Measurements from ENCODE around the gene GRM2. TPM values are rescaled to one million over a fixed set of nuclear protein-coding genes. Genes with fewer than 3 reads are reported as not detected.
A peak's percentile ranks its signal among the peaks of the same experiment; 100 is the strongest.

Gene GRM2
- total and polyA plus RNA-seq, 2 donors (not counting 1 experiment from before 2014, with no cell fraction given) = under 0.01 to 0.06 TPM

GRCh38 chr3:51686512-51687215 lies 20.2 kb upstream of the GRM2 start:
- H3K9me3 ChIP-seq (ENCODE audit: control insufficient read depth, insufficient read depth, low read depth, low read length) = no peaks in the 10 kb centered on the region
- TF ChIP-seq EZH2 (IDR thresholded peaks at IDR 0.05; ENCODE audit: low read length, missing control alignments) (no peak), CTCF (conservative IDR thresholded peaks at IDR 0.05 in 1 of 2, IDR thresholded peaks at IDR 0.05 in 1 of 2; ENCODE audit: low read depth in 1 of 2, low read length in 2 of 2) (no peak)
- no peak overlapping the region for H3K4me2 ChIP-seq (ENCODE audit: extremely low read depth, insufficient read depth, low read length)
- no peaks in the 10 kb centered on the region for H4K20me1 ChIP-seq (ENCODE audit: control insufficient read depth, extremely low read depth, insufficient read depth, low read length)
- no peaks in the 10 kb centered on the region for H3K27me3 ChIP-seq (ENCODE audit: control insufficient read depth, insufficient read depth, low read length)
- H3K4me1 ChIP-seq (ENCODE audit: control insufficient read depth, extremely low read depth, insufficient read depth, low read length) = no peaks in the 10 kb centered on the region
- H3K9ac ChIP-seq (ENCODE audit: insufficient read depth, low read length) = no peak overlapping the region
- no peaks in the 10 kb centered on the region for H3K79me2 ChIP-seq (ENCODE audit: control insufficient read depth, insufficient read depth, low read length)
- DNase-seq (ENCODE audit: low read depth in 2 of 2) = peak in 1 of 2 donors; percentile 47
- H2AFZ ChIP-seq (ENCODE audit: low read length) = no peak overlapping the region
- H3K36me3 ChIP-seq (ENCODE audit: control insufficient read depth, insufficient read depth, low read length) = peaks cover 7% of the 10 kb centered on the region
- H3K4me3 ChIP-seq (replicated peaks in 1 of 4; ENCODE audit: control extremely low read depth in 1 of 4, insufficient read depth in 1 of 4, low read depth in 3 of 4, low read length in 4 of 4) = no peak overlapping the region
- H3K27ac ChIP-seq (ENCODE audit: insufficient read depth, low read length) = no peak overlapping the region

GRCh38 chr3:51687431-51688205 lies 19.2 kb upstream of the GRM2 start:
- peaks cover 9% of the 10 kb centered on the region for H3K36me3 ChIP-seq (ENCODE audit: control insufficient read depth, insufficient read depth, low read length)

More at GRCh38 chr3:51687431-51688205, 19.2 kb upstream of the GRM2 start:
- Histone ChIP-seq H3K27me3 (ENCODE audit: control insufficient read depth, insufficient read depth, low read length) (no peaks in the 10 kb centered on the region), H3K9me3 (ENCODE audit: control insufficient read depth, insufficient read depth, low read depth, low read length) (no peaks in the 10 kb centered on the region), H3K27ac (ENCODE audit: insufficient read depth, low read length) (no peak overlapping the region), H3K9ac (ENCODE audit: insufficient read depth, low read length) (no peak overlapping the region), H4K20me1 (ENCODE audit: control insufficient read depth, extremely low read depth, insufficient read depth, low read length) (no peaks in the 10 kb centered on the region), H3K4me1 (ENCODE audit: control insufficient read depth, extremely low read depth, insufficient read depth, low read length) (no peaks in the 10 kb centered on the region), H3K79me2 (ENCODE audit: control insufficient read depth, insufficient read depth, low read length) (no peaks in the 10 kb centered on the region), H2AFZ (ENCODE audit: low read length) (no peak overlapping the region), H3K4me3 (replicated peaks in 1 of 4; ENCODE audit: control extremely low read depth in 1 of 4, insufficient read depth in 1 of 4, low read depth in 3 of 4, low read length in 4 of 4) (no peak overlapping the region), H3K4me2 (ENCODE audit: extremely low read depth, insufficient read depth, low read length) (no peak overlapping the region)
- no peak for TF ChIP-seq CTCF (conservative IDR thresholded peaks at IDR 0.05 in 1 of 2, IDR thresholded peaks at IDR 0.05 in 1 of 2; ENCODE audit: low read depth in 1 of 2, low read length in 2 of 2)
- no peak for TF ChIP-seq EZH2 (IDR thresholded peaks at IDR 0.05; ENCODE audit: low read length, missing control alignments)
- peak in 1 of 2 donors; percentile 12 for DNase-seq (ENCODE audit: low read depth in 2 of 2)

Measured in fibroblast of lung (primary cell).